Endodermal cell (in vitro differentiated cells): ENCODE measurements around the gene PIAS1. TPM values are rescaled to one million over a fixed set of nuclear protein-coding genes. Genes with fewer than 3 reads are reported as not detected.
A peak's percentile ranks its signal among the peaks of the same experiment; 100 is the strongest.

Experiments used
- DNase-seq: peaks from one replicate; pipeline ENCODE4 v3.0.0-alpha.2; 2017
- H3K27ac ChIP-seq: 2 replicates; pipeline ENCODE4 v1.5.1; 2013; ENCODE audit warnings: mild to moderate bottlenecking, low read depth, low read length, moderate library complexity
- H3K27me3 ChIP-seq: 2 replicates; pipeline ENCODE4 v1.6.1; 2013; ENCODE audit warnings: mild to moderate bottlenecking, low read length, moderate library complexity; ENCODE audit not compliant: insufficient read depth, control insufficient read depth, poor library complexity, severe bottlenecking
- H3K36me3 ChIP-seq: 2 replicates; pipeline ENCODE4 v1.7.0; 2013; ENCODE audit warnings: mild to moderate bottlenecking, low read length, moderate library complexity; ENCODE audit not compliant: control insufficient read depth, insufficient read depth
- H3K4me1 ChIP-seq: one replicate; pipeline ENCODE4 v1.7.0; 2013; ENCODE audit warnings: low read length; ENCODE audit not compliant: control insufficient read depth, insufficient read depth
- H3K4me3 ChIP-seq: 2 replicates; pipeline ENCODE4 v1.5.1; 2013; ENCODE audit warnings: mild to moderate bottlenecking, low read length, moderate library complexity
- H3K9ac ChIP-seq: 2 replicates; pipeline ENCODE4 v1.6.1; 2013; ENCODE audit warnings: mild to moderate bottlenecking, low read length, moderate library complexity; ENCODE audit not compliant: poor library complexity, severe bottlenecking; ENCODE audit errors: extremely low read depth
- H3K9me3 ChIP-seq: 2 replicates; pipeline ENCODE4 v1.6.1; 2013; ENCODE audit warnings: mild to moderate bottlenecking, low read length, moderate library complexity; ENCODE audit not compliant: control insufficient read depth
- H3K27ac Mint-ChIP-seq: 2 replicates; pipeline ENCODE4 v1.8.0; 2020; ENCODE audit warnings: mixed read lengths
- H3K27me3 Mint-ChIP-seq: 2 replicates; pipeline ENCODE4 v1.8.0; 2021; ENCODE audit warnings: mild to moderate bottlenecking, mixed read lengths; ENCODE audit not compliant: insufficient read depth
- H3K36me3 Mint-ChIP-seq: 2 replicates; pipeline ENCODE4 v1.8.0; 2020; ENCODE audit warnings: low read depth, mixed read lengths
- H3K4me1 Mint-ChIP-seq: 2 replicates; pipeline ENCODE4 v1.8.0; 2020; ENCODE audit warnings: mixed read lengths
- H3K4me3 Mint-ChIP-seq: 2 replicates; pipeline ENCODE4 v1.8.0; 2020; ENCODE audit warnings: mild to moderate bottlenecking, moderate library complexity, mixed read lengths
- H3K9me3 Mint-ChIP-seq: 2 replicates; pipeline ENCODE4 v1.8.0; 2020; ENCODE audit warnings: mild to moderate bottlenecking, mixed read lengths
- CTCF ChIP-seq: fragments of 200-600 bp; sonication (generic); conservative IDR thresholded peaks from 2 replicates; pipeline ENCODE4 v1.5.0; 2021; ENCODE audit warnings: antibody characterized with exemption, mild to moderate bottlenecking
- WGBS, 2 experiments: methylation state at CpG; one replicate each; pipeline versions ENCODE4 v1.1.5 to v1.1.7; 2013; ENCODE audit warnings: missing lambda C conversion rate in 2 of 2, mixed read lengths in 1 of 2; ENCODE audit not compliant: insufficient coverage in 1 of 2, insufficient read length in 1 of 2; 5-methylcytosine and 5-hydroxymethylcytosine counted together
- total RNA-seq, 2 donors: library from RNA; stranded (reverse); fragmentation: NEBNext Ultra II Directional in 1 of 2; extraction: Animal tissue kit (Norgen Biotek cat#: 25700) in 1 of 2; gene quantifications; 2 replicates in 1 of 2; 3 replicates in 1 of 2; pipeline ENCODE4 v1.2.1, GENCODE V29; 2021

PIAS1 gene
- total RNA-seq, 2 donors from 2014 or later, result 38.0 to 40.1 TPM

- Mint-ChIP-seq H3K27me3 (no peaks in the 10 kb centered on the region), H3K36me3 (peaks cover 36% of the 10 kb centered on the region), H3K4me1 (no peaks in the 10 kb centered on the region), H3K4me3 (no peak overlapping the region), H3K27ac (no peak overlapping the region), H3K9me3 (peaks cover 15% of the 10 kb centered on the region)
- no peak for TF ChIP-seq CTCF
- H3K4me1 ChIP-seq, result no peaks in the 10 kb centered on the region
- H3K9ac ChIP-seq, result no peak overlapping the region
- H3K27me3 ChIP-seq, result no peaks in the 10 kb centered on the region
- DNase-seq, result no peak
- peaks cover 18% of the 10 kb centered on the region for H3K9me3 ChIP-seq
- 92 to 97% methylated on average over 2 to 3 of the region's 3 CpGs for WGBS, 2 experiments
- peaks cover 54% of the 10 kb centered on the region for H3K36me3 ChIP-seq
- H3K4me3 ChIP-seq, result no peak overlapping the region
- no peak overlapping the region for H3K27ac ChIP-seq
Observed at GRCh38 chr15:68091743-68092142, 37.6 kb downstream of the PIAS1 start.

GRCh38 chr15:68096099-68096498, 42.0 kb downstream of the PIAS1 start:
- Histone ChIP-seq H3K4me3 (peak overlapping the region; percentile 43), H3K27me3 (no peaks in the 10 kb centered on the region), H3K27ac (no peak overlapping the region), H3K4me1 (no peaks in the 10 kb centered on the region), H3K9ac (no peak overlapping the region), H3K9me3 (peaks cover 30% of the 10 kb centered on the region), H3K36me3 (peaks cover 40% of the 10 kb centered on the region)
- no peaks in the 10 kb centered on the region for H3K4me1 Mint-ChIP-seq
- H3K27ac Mint-ChIP-seq, result no peak overlapping the region
- H3K36me3 Mint-ChIP-seq, result peaks cover 46% of the 10 kb centered on the region
- WGBS, 2 experiments, result 100% methylated on average over 1 of the region's 1 CpG; no CpG with 5 or more reads in 1 of the 2 experiments
- TF ChIP-seq CTCF, result no peak
- peaks cover 19% of the 10 kb centered on the region for H3K9me3 Mint-ChIP-seq
- H3K27me3 Mint-ChIP-seq, result no peaks in the 10 kb centered on the region
- DNase-seq, result no peak
- no peak overlapping the region for H3K4me3 Mint-ChIP-seq

GRCh38 chr15:68097029-68097428, 42.9 kb downstream of the PIAS1 start:
- Histone ChIP-seq H3K36me3 (peaks cover 31% of the 10 kb centered on the region), H3K9me3 (peaks cover 30% of the 10 kb centered on the region), H3K4me3 (peak overlapping the region; percentile 52), H3K4me1 (no peaks in the 10 kb centered on the region), H3K27me3 (no peaks in the 10 kb centered on the region), H3K9ac (no peak overlapping the region), H3K27ac (no peak overlapping the region)
- Mint-ChIP-seq H3K27ac (no peak overlapping the region), H3K36me3 (peaks cover 48% of the 10 kb centered on the region), H3K4me3 (no peak overlapping the region), H3K27me3 (no peaks in the 10 kb centered on the region), H3K9me3 (peaks cover 19% of the 10 kb centered on the region), H3K4me1 (no peaks in the 10 kb centered on the region)
- DNase-seq, result no peak
- no peak for TF ChIP-seq CTCF
